HS-5 (cell line): Measurements from ENCODE around the gene ADGRG6.

Experiments
- DNase-seq: peaks from one replicate; pipeline ENCODE4 v3.0.0-alpha.2; 2012; ENCODE audit warnings: low read depth

ADGRG6 gene

DNA sequence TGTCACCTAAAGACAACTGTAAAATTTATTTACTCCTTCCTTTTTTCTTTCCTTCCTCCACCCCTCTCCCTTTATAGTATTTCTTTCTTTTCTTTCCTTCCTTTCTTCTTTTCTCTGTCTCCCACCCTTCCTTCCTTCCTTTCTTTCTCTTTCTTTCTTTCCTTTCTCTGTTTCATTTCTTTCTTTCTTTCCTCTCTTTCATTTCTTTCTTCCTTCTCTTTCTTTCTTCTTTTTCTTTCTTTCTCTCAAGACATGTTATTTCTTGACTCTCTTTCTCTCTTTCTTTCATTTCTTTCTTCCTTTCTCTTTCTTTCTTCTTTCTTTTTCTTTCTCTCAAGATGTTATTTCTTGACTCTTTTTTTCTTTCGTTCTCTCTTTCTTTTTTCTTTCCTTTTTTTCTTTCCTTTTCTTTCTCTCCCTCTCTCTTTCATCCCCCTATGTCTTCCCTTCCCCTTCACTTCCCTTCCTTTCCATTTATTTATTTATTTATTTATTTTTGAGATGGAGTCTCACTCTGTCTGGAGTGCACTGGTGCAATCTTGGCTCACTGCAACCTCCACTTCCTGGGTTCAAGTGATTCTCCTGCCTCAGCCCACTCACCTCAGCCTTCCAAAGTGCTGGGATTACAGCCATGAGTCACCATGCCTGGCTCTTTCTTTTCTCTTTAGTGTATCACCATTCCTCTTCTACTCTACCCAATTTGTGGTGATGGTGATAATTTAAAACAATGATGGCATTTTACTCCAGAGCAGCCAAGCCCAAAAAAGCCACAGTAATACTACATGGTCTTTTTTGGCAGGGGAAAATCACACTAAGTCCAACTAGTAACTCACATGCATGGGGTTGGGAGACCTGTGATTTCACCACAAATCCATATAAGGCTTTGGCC lies 188.2 kb downstream of the ADGRG6 start:
- no peak for DNase-seq
